GM18868 (cell line): ENCODE data around the gene HMHB1.
A peak's percentile ranks its signal among the peaks of the same experiment; 100 is the strongest.

Experiments used
- ATAC-seq: cut with Tn5 transposase; IDR thresholded peaks from one replicate; pipeline ENCODE4 v1.9.1; 2021; ENCODE audit warnings: mild to moderate bottlenecking, moderate library complexity; ENCODE audit not compliant: unreplicated experiment

The HMHB1 gene

GRCh38 chr5:143812085-143812705 lies at the start of gene HMHB1:
HMHB1 (plus strand) TSS chr5:143812161.
- no peak for ATAC-seq

DNA sequence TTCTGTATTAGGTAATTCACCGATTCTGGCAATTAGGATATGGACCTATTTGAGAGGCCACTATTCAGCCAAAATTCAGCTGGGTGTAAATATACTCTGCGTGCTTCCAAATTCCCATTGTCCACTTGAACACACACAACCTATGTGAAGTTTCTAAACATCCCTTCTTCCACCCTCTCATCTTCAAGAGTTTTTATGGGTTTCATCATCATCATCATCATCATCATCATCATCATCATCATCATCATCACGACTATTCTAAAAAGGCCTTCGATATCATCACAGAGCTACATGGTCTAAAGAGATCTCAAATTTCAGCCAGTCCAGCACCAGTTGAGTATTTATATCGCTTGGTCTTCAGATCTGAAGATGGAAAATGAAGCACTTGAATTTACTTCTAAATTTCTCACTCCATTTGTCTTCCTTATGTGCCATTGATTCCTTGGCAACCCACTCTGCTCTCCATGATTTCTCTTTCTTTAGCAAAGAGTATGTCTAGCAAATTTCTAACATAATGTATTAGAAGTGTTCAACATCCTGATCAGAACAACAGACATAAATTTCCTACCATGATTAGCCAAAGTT lies 49.2 kb upstream of the HMHB1 start:
- ATAC-seq: no peak

GRCh38 chr5:143767162-143767561 lies 44.8 kb upstream of the HMHB1 start:
- no peak for ATAC-seq

DNA sequence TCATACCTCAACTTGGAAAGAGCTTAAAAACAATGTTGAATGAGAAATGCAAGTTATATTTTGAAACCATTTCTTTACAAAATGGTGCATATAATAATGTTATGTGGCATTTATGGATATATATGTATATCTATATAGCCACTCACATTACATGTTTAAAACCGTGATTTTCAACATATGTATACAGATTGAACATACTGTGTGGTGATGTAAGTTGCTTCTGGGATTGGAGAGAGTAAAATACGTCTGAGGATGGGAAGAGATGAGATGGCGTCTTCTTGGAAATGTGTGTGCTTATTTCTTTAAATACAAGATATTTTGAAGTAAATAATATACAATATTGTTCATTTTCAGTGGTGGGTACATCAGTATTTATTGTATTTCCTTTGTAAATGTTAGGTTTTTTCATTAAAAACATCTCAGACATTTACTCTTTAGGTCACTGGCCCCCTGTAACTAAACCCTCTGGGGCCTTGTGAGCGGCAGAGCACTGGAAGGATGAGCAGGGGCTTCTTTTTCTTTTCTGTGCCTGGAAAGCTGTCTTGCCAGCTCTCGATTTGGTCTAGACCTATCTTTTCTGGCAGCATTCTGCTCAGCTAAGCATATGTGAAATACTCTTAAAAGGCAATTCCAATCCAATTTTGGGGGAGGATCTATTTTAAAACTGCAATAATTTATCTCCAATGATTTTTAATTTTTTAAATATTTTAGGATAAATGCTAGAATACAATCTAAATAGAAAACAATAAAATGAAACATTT lies 42.8 kb upstream of the HMHB1 start:
- ATAC-seq: no peak

GRCh38 chr5:143770450-143770849 lies 41.5 kb upstream of the HMHB1 start:
- ATAC-seq: no peak

GRCh38 chr5:143771189-143771588 lies 40.8 kb upstream of the HMHB1 start:
- no peak for ATAC-seq

GRCh38 chr5:143771602-143772001 lies 40.4 kb upstream of the HMHB1 start:
- no peak for ATAC-seq

- no peak for ATAC-seq
These were observed 39.3 kb upstream of the HMHB1 start for GRCh38 chr5:143772621-143773020.

DNA sequence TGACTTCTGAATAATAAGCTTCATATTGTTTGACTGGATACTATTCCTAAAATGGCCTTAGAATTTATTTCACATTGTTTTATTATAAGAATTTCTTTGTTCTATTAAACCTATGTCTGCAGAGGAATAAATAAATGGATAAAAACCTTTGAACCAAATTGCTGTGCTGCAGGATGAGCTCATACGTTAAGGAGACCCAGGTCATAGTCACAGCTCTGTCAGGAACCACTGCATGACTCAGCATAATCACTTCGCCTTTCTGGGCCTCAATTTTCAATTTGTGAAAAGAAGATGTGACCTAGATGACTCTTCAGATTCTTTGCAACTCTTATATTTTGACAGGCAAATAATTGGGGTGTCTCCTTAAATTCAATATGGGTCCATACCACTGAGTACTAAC lies 36.7 kb upstream of the HMHB1 start:
- peak; percentile 87 for ATAC-seq

- no peak for ATAC-seq
These were observed 35.0 kb upstream of the HMHB1 start for GRCh38 chr5:143776951-143777350.

DNA sequence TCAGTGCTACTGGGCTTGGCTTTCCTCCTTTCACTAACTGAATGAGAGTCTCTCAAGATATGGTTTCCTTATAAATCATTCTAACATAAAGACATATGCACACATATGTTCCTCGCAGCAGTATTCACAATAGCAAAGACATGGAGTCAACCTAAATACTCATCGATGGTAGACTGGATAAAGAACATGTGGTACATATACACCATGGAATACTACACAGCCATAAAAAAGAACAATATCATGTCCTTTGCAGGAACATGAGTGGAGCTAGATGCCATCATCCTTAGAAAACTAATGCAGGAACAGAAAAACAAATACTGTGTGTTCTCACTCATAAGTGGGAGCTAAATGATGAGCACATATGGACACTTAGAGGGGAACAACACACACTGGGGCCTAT lies 32.5 kb upstream of the HMHB1 start:
- ATAC-seq: no peak

DNA sequence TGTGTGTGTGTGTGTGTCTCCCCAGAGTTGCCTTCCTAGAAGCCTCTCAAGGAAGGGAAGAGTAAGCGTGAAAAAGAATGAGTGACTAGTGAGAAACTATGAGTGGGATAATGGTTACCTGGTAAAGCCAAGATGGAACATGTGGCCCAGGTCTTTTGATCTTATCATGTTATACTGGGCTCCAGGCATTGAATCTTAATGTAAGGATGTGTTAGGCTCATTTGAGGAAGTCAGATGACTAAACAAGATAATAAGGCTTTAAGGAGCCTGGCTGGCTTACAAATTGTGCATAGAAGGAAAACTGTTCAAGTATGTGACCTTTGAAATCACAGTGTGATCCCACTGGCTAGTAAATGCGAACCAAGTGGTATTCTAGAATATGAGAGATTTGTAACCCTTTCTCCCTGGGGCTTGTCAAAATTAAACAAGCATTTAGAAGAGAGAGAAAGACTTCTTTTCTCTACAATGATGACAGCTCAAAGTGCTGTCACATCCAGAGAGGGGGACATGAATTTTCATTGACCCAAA lies 29.9 kb upstream of the HMHB1 start:
- ATAC-seq: no peak

GRCh38 chr5:143782588-143783386 lies 29.2 kb upstream of the HMHB1 start:
- ATAC-seq: no peak

- no peak for ATAC-seq
These were observed 23.6 kb upstream of the HMHB1 start for GRCh38 chr5:143788401-143788800.

GRCh38 chr5:143790457-143791112 lies 21.4 kb upstream of the HMHB1 start:
- no peak for ATAC-seq

DNA sequence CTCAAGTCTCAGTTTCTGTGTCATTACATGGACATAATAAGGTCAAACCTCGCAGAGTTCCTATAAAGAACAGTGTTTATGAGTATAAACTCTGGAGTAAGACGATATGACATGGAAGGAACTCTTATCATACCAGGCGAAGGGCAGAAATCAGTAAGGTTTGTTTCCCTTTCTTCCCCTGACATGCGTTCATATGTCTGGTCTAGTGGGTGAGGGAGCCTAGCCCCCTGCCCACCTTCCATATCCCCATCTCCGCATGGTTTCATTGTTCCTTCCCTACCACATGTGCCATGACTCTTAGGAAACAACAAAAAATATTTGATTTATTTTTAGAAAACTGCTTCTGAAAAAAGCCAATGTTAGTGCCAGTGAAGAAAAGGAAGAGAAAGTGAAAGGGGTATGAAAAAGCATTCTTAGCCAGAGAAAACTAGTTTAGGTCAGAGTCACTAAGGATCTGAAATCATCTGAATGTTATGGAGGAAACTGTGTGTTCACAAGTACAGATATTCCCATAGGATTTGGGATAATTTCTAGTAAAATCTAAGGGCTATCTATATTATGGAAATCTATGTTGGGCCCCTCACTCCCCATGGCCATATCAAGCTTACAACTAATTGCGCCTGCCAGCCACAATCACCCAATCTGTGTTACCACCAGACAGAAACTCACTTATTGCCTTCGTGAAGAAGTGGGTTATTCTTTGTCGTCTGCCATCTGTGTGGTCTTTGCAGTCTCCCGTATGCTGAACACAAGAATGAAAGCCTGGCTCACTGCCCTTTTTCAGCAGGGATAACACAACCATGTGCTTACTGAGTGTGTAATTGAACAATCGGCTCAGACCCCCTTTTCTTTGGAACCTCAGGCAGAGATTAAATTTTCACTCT lies 19.9 kb upstream of the HMHB1 start:
- ATAC-seq: peak; percentile 67

DNA sequence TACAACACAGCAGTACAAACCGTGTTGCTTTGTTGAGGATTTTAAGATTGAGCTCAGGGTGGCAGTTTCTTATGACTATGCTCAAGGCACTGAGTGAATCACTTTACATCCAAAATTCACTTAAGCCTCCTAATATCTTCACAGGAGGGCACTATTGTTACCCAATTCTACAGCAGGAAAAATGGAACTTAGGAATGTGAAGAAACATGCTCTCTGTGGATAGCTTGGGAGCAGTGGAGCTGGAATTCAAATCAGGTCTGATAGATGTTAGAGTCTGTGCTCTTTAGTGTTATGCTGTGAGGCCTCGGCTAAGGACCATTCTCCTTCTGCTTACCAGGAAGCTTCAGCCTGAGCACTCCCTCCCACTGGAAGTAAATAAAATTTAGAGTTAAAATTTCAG lies 18.7 kb upstream of the HMHB1 start:
- no peak for ATAC-seq

GRCh38 chr5:143796125-143796524 lies 15.8 kb upstream of the HMHB1 start:
- ATAC-seq: no peak

- ATAC-seq: no peak
These were observed 15.2 kb upstream of the HMHB1 start for GRCh38 chr5:143796753-143797152.

GRCh38 chr5:143800715-143801114 lies 11.2 kb upstream of the HMHB1 start:
- ATAC-seq: no peak
